ENCODE measurements around the gene JOSD2.

The JOSD2 gene

DNA sequence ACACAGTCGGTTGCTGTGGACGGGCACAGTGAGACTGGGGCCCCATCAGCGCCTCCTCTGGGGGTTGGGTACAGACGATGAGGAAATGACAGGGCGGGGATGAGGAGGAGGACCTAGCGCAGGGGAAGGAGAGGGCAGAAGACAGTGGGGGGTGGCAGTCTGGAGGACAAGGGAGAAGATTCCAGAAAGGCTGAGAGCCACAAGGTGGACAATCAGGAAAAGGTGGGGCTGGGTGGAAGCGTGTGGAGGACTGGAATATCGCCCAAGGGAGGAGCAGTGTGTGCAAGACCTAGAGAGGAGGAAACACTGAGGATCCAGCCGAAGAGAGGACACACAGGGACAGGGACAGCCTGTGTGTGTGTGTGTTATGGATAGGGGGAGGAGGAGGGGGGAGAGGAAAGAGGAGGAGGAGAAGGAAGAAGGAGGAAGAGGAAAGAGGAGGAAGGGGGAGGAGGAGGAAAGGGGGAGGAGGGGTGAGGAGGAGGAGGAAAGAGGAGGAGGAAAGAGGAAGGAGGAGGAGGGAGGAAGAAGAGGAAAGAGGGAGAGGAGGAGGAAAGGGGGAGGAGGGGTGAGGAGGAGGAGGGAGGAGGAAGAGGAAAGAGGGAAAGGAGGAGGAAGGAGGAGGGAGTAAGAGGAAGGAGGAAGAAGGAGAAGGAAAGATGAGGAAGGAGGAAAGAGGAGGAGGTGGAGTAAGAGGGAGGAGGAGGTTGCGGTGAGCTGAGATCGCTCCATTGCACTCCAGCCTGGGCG is 18.5 kb downstream of the JOSD2 start:
- no peak for DNase-seq

DNA sequence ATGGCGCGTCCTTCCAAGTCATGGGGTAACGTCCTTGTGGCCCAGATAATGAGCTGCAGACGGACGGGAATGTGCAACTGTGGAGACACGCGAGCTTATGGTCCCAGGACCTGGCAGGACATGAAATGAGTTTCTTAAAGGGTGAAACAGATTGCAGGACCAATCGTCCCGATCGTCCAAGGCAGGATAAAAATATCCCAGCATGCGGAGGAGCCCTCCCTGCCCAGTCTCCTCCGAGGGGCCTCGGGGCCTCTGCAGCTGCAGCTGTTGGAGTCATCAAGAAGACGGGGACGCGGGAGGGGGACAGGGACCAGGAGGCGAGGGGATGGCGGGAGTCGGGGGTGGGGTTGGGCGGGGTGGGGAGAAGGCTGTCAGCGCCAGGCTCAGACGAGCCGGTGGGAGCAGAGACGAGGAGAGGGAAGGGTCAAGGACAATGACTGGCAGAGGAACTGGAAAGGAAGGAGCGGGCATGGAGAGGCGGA is 20.0 kb downstream of the JOSD2 start:
- DNase-seq, result no peak

DNA sequence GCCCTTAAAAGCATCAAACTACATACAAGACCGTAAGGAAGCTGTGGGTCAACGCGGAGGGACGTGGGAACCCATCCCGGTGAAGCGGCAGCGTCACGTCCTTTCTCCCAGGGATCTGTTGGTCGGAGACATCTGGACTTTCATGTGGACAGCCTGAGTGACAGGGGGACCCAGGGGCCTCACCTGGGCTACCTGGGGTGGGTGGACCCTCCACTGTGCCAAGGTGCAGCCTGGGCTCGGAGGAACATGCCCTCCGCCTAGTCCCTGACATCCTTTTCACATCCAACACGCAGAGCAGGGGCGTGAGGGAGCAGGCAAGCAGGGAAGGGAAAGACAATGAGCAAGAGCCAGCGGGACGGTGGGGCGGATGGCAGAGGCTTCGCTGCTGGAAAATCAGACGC is 20.6 kb downstream of the JOSD2 start:
- no peak for DNase-seq

DNA sequence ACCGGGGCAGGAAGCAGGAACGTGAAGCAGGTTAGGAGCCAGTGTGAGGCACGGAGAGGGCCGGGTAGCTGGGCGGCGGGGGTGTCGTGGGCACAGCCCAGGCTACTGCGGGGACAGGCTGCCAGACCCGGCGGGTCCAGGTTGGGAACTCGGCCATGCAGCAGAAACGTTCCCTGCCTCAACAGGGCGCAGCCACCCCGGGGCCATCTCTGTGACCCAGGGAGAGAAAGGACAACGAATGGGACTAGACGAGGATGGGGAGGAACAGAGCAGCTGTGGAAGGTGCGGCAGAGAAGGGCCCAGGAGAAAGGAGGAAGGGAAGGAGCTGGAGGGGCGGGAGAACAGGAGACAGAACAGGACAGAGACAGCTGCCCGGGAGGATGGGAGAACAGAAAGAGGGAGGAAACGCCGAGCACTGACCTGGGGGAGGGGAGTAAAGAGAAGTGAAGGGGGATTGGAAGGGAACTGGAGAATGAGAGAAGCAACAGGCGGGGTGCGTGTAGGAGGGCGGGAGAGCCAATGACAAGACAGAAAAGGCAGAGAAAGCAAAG is 21.5 kb downstream of the JOSD2 start:
- DNase-seq, result no peak

DNA sequence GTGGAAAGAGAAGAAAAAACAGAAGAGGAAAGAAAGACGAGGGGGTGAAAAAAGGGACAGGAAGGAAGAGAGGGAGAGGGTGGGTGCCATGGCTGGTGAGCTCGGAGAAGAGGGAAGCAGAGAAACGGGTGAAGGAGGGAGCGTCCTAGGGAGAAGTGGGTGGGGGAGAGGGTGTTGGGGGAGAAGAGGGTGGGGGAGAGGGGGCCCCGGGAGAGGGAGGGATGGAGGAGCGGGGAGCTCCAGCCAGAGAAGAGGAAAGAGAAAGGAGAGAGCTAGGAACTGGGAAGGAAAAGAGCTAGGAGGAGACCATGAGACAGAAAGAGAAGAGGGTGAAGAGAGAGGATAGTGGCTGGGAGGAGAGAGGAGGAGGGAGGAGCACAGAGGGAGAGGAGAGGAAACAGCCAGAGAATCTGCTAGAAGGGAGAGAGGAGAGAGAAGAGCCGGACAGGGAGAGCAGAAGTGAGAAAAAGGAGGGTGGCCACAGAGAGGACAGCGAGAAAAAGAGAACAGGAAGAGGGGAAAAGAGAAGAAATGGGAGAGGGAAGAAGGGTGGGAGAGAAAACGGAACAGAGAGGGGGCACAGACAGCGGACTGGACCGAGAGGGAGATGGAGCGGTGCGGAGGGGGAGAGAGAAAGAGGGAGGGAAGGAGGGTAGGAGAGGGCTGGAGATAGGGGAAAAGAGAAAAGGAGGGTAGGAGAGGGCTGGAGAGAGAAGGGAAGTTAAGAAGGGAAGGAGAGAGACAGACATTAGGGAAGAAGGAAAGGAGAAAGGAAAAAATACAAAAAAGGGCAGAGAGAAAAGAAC is 22.4 kb downstream of the JOSD2 start:
- no peak for DNase-seq

DNA sequence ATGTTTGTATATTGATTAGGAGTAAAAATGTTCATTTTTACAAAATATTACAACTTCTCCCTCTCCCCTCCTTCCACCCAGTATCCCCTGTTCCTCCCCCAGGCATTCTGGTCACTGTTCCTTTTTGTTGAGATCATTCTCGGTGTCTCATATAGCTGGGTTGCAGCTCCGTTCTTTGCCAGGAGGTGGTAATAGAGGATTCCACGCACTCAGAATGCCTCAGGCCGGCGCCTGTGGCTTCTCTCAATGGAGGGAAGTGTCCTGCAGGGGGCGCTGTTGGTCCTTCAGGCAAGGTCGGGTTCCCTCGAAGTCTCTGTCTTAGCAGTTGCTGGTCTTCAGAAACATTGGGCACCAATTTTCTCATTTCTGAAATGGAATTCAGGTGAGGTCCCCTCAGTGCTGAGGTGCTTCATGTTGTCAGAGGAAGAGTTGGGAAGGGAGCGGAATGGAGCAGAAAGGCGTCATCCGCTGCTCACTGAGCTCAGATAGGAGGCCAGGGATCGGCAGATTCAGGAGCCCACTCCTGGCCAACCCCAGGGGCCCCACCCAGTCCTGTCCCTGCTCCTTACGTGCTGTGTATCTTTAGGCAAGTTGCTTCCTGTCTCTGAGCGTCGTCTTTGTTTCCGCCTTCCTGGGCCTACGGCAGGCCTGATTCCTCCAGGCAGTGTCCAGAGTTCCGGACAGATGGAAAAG is 24.0 kb downstream of the JOSD2 start:
- no peak for DNase-seq

DNA sequence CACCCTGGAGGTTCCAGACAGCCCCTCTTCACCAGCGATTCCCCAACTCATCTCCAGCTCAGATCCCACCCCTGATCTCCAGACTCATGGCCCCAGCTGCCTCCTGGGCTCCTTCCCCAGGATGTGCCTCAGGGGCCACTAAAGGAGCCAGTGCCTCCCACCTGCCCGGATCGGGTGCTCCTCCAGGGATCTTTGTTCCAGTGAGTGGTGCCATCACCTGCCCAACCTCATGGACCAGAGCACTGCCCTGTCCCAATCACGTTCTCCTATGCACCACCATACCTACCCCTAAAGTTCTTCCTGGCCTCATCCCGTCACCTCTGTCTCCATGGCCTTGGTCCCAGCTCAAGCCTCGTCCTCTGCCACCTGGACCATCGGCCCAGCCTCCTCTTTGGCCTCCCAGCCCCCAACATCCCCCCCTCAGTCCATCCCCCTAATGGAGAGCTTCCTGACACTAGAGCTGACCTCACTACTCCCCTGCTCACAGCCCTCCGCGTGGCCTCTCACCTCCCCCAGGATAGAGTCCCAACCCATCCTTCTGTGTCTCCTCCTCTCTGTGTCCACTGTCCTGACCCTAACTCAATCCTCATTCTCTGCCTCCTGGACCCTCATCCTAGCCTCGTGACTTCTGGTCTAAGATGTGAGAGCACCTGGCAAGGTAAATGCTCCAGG is 25.6 kb downstream of the JOSD2 start:
- no peak for DNase-seq

DNA sequence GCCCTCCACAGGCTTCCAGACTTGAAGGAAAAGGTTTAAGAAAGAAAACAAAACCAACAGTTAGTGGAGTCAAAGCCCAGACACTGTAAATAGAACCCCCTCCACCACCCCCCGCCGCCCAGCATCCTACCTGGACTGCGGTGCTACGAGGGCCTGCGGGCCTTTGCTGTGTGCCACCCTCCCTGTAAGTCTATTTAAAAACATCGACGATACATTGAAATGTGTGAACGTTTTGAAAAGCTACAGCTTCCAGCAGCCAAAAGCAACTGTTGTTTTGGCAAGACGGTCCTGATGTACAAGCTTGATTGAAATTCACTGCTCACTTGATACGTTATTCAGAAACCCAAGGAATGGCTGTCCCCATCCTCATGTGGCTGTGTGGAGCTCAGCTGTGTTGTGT is 28.1 kb downstream of the JOSD2 start:
- no peak for DNase-seq

DNA sequence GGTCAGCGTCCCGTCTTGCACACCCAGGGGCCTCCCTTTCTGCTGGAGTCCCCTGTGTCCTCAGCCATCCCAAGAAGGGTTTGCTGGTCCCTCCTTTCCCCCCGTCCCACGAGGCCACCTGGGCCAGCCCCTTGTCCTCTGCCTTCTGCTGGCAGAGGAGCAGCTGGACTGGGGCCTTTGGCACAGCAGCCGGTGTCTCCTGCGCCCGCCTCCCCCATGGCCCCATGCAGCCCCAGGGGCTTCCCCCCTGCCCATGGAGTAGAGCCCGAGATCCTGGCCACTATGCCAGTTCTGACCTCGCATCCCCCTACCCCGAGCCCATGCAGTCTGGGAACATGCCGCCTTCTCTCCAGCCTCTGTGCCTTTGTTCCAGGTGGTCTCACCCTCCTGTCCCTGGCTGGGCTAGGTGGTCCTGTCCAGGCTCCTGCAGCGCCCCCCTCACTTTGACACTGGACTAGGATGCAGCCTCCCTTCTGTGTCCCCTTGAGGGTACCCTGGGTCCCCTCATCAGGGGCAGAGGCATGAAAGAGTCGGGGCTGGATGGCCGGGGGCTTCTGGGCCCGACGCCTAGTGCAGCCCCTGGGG is 28.6 kb downstream of the JOSD2 start:
- no peak for DNase-seq

DNA sequence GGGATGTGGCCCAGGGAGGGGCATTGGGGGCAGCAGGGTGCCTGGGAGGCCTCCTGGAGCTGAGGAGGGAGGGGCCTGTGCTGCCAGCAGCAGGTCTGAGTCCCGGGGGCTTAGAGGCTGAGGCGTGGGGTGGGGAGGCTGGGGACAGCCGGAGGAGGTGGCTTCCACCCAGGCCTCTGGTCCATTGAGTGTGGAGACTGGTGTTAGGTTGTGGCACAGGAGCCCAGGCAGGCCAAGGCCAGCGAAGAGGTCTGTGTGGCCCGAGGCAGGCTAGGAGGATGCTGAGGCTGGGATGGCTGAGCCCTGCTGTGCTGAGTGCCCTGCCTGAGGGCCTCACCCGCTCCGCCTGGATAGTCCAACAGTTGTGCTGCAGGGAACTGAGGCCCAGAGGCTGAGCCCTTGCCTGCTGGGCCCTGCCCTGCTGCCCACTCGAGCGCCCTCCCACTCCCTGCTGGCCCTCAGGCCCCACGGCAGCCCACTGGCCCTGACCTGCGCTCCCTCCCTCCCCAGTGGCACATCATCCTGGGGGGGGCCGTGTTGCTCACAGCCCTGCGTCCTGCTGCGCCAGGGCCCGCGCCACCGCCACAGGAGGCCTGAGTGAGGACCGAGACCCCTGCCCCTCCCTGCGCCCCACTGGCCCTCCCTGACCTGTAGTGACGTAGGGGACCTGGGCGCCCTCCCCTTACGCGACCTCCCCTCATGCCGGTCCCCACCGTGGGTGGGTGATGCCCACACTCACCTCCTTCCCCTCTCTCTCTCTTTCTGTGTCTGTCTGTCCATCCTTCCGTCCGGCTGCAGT is 29.4 kb downstream of the JOSD2 start:
- DNase-seq, result no peak

DNA sequence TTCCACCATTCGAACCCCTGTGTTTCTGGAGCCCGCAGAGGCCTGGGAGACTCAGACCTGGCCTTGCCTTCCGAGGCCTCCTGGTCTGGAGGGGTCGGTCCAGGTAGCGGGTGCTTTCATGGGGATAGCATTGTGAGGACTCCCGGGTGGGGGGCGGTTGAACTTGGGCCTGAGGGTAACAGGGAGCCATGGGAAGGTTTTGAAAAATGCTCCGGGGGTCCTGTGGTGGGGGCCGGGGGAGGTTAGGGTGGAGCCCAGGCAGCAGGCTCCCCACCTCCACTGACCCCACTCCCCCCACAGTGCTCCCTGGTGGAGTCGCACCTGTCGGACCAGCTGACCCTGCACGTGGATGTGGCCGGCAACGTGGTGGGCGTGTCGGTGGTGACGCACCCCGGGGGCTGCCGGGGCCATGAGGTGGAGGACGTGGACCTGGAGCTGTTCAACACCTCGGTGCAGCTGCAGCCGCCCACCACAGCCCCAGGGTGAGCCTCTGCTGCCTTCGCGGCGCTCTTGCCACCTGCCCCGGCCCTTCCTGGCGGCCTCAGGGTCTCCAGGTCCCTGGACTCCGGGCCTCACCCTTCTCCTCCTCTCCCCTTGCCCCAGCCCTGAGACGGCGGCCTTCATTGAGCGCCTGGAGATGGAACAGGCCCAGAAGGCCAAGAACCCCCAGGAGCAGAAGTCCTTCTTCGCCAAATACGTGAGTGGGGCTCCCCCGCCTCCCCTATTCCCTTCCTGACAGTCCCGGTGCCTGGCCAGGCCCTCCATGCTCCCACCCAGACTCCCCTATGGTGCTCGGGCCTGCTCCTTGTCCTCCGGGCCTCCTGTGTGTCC is 30.5 kb downstream of the JOSD2 start:
- DNase-seq, result no peak

DNA sequence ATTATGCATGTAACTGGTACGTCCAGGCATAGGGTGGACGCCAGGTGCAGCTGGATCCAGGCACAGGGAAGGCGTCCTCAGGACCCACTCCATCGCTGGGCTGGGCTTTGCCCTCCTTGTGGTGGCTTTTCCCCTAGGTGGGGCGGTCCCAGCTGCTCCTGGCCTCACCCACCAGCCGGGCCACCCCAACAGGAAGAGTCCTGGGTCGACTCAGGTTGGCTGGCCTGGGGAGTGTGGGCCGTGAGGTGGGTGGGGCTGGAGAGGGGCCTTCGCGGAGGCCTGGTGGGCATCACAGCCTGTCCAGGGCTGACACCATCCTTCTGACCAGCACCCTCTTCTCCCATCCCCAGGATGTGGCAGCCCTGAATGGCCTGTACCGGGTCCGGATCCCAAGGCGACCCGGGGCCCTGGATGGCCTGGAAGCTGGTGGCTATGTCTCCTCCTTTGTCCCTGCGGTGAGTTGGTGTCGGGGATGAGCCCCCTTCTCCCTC is 31.2 kb downstream of the JOSD2 start:
- no peak for DNase-seq

DNA sequence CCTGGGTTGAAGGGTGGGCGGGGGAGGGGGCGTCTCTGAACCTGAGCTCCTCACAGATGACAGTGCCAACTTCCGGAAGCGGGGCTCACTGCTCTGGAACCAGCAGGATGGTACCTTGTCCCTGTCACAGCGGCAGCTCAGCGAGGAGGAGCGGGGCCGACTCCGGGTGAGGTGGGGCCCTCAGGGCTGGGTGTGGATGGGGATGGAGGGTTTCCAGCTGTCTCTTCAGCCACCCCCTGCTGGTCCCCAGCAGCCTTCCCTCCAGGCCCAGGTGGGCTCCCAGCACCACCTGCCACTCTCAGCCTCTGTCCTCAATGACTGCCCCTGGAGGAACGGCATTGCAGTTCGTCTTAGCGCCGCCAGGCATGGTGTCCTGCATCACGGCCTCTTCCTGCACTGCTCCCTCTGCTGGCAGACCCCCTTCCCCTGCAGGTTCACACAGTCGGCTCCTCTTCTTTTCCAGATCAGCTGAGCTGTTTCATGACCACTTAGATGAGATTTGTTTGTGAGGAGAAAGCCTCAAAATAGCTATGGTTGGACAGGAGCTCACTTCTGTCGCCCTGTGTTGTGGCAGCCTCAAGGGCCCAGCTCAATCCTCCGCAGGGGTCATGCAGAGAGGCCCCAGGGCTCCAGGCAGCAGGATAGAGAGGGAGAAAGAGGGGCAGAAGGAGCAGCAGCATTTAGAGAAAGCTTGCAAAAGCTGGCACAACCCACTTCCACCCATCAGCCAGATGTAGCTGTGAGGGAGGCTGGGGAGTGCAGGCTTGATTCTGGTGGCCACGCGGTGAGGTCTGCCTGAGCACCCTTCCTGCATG is 31.9 kb downstream of the JOSD2 start:
- DNase-seq, result no peak

DNA sequence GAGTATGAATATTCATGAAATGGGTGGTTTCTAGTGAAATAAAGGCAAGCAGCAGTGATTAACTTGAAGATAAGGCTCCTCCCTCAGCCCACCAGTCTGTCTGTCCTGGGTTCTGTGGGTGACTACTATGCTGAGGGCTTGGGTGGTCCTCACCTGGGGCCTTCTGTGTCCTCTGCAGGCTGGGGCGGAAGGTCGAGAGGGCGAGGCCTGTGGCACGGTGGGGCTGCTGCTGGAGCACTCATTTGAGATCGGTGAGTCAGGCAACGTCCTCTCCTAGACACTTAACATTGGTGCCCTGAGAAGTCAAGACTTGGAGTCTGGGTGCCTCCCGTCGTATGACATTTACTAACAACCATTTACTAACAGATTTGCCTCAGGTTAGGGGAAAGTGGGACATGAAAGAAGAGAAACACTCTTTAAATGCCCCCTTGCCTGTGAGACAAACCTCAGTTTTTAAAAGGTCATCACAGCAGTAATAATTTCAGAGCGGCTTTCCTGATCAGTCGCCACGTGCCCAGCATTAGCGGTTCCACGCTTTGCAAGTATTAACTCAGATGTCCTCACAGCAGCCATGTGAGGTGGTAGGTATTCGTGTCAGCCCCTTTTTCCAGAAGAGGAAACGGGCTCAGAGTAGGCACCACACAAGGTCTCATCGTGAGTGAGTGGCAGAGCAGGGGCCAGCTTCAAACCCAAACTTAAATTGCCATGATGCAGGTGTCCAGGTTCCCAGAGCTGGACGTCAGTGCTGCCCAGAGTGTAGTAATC is 33.1 kb downstream of the JOSD2 start:
- DNase-seq, result no peak

DNA sequence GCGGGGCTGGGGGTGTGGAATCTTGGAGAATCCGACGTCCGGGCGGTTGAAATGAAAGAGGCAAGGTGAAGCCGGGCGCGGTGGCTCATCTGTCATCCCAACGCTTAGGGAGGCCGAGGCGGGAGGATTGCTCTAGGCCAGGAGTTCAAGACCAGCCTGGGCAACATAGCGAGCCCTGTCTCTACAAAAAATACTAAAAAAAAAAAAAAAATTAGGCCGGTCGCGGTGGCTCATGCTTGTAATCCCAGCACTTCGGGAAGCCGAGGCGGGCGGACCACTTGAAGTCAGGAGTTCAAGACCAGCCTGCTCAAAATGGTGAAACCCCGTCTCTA is 34.1 kb downstream of the JOSD2 start:
- DNase-seq, result no peak

DNA sequence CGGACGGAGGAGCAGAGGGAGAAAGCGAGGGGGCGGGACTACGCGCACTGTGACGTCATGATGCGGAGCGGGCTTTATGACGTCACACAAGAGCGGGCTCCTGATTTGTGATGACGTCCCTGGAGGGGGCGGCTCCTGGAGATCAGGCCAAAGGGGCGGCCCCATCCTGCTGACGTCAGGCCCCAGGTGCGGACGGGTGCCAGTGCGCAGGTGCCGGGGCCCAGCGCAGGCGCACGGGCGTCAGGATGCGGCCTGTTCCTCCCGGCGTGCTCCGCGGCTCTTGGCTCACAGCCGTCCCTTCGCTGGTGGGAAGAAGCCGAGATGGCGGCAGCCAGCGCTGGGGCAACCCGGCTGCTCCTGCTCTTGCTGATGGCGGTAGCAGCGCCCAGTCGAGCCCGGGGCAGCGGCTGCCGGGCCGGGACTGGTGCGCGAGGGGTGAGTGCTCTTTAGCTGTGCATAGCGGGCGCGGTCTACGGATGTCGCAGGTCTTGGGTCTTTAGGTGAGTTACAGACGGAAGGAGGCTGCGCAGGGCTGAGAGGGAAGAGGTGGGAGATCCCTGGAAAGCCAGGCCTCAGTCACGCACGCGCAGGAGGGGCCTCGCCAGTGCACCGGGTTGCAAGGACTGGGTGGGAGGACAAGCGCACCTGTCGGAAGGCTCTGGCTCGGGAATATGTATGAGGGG is 34.6 kb downstream of the JOSD2 start, which contains the start of the genes EMC10 and GARIN5A:
Gene EMC10, plus strand, starts transcription at position 284 of the 683 bp plus-strand sequence. Its CDS starts 38 bp downstream, at position 322.
Gene GARIN5A, minus strand, starts transcription at position 625 of the 683 bp plus-strand sequence. Its CDS starts 460 bp downstream, at position 165.
- DNase-seq, result peak; percentile 89

DNA sequence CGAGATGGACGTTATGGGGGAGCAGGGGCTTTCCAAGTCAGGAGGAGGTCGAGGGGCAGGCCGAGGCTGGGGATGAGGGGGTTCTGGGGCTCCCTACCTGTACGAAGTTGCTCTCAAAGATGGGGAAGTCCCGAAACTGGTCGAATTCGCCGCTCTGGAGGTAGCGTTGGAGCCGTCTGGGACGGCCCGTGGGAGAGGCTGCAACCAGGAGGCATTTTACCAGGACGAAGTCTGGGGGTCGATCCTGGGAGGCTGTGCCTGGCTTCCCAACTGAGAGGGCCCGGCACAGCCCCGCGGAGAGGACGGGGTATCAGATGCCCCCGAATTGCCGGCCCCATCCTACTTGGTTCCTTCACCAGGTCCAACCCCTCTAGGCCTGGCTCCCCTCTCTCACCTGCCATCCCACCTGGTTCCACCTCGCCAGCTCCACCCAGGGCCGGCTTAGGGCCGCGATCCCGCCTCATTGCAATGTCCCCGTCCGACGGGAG is 35.2 kb downstream of the JOSD2 start:
- no peak for DNase-seq

DNA sequence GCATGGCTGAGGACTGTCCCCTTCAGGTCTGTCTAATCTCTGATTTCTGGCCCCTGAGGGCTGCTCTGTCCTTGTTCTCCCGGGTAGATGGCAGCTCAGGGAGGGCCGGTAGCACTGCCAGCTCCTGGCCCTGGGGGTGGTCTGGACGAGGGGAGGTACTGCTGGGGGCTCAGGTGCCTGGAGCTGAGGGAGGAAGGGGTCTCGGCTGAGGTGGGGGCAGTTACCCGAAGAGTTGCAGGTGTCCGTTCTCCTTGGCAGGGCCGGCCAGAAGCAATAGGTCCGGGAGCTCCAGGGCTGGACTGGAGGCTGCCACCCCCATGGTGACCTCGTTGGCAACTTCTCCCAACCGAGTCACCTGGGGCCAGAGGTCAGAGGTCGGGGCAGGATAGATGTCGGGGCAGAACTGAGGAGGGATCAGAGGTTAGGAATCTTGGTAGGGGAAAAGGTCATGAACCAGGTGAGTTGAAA is 35.9 kb downstream of the JOSD2 start:
- DNase-seq, result no peak

Measured in NCI-H748 treated with DMSO at 0.1 percent for 48 hours (cell line).